Omental fat pad (tissue), 4 donors: ENCODE measurements around the gene DAD1. TPM values are rescaled to one million over a fixed set of nuclear protein-coding genes. Genes with fewer than 3 reads are reported as not detected.

ENCODE experiments used
- ATAC-seq: fragments of 150-250 bp; one replicate; pipeline ENCODE4 v1.9.1; 2016; ENCODE audit warnings: mild to moderate bottlenecking, moderate library complexity; ENCODE audit not compliant: low FRiP score
- DNase-seq: peaks from one replicate; pipeline ENCODE4 v3.0.0-alpha.2; 2019; ENCODE audit warnings: low spot score
- CTCF ChIP-seq, 3 donors: fragments of 450-650 bp; IDR thresholded peaks; one replicate each; pipeline ENCODE4 v1.5.1; 2016 to 2017; ENCODE audit warnings: antibody characterized with exemption in 3 of 3, mild to moderate bottlenecking in 3 of 3, moderate library complexity in 2 of 3
- total RNA-seq, 4 donors: library from RNA; depleted of rRNA; stranded (reverse); fragments of >200 nt; gene quantifications; one replicate each; pipeline ENCODE4 v1.1.0, GENCODE V29; 2016

The DAD1 gene
- total RNA-seq, 4 donors from 2014 or later: 156 to 272 (median 244) TPM

- ATAC-seq: no peak
- TF ChIP-seq CTCF (IDR thresholded peaks at IDR 0.05): no peak
- DNase-seq: no peak
Observed at GRCh38 chr14:22599349-22599748, 10.3 kb upstream of the DAD1 start.

GRCh38 chr14:22598896-22599244 lies 9.8 kb upstream of the DAD1 start:
- no peak for DNase-seq
- no peak for TF ChIP-seq CTCF (IDR thresholded peaks at IDR 0.05)
- ATAC-seq: peak; percentile 84

- ATAC-seq (peak; percentile 92), DNase-seq (peak; percentile 60)
- TF ChIP-seq CTCF (IDR thresholded peaks at IDR 0.05): no peak
Observed at GRCh38 chr14:22598099-22598895, 9.3 kb upstream of the DAD1 start, which contains the start of gene ABHD4. Gene ABHD4 (plus strand): TSS chr14:22598300. CDS start chr14:22598307, 7 bp downstream.

- no peak for TF ChIP-seq CTCF (IDR thresholded peaks at IDR 0.05)
Observed at GRCh38 chr14:22597771-22598098, 8.7 kb upstream of the DAD1 start.

GRCh38 chr14:22597265-22597664 lies 8.2 kb upstream of the DAD1 start:
- ATAC-seq: no peak
- TF ChIP-seq CTCF (IDR thresholded peaks at IDR 0.05): no peak
- DNase-seq: no peak

More at GRCh38 chr14:22597771-22598098, 8.7 kb upstream of the DAD1 start:
- no peak for DNase-seq
- ATAC-seq: peak; percentile 6

GRCh38 chr14:22596354-22596879 lies 7.4 kb upstream of the DAD1 start:
- DNase-seq: no peak
- ATAC-seq: no peak
- TF ChIP-seq CTCF (IDR thresholded peaks at IDR 0.05): no peak

GRCh38 chr14:22594156-22594716 lies 5.2 kb upstream of the DAD1 start:
- DNase-seq (no peak), ATAC-seq (no peak)
- no peak for TF ChIP-seq CTCF (IDR thresholded peaks at IDR 0.05)
